ENCODE data around the gene GIGYF2.
"Not testable (repeated sequence)": the region's sequence is repeated elsewhere in the genome, so short reads cannot be mapped to it uniquely, and the experiment has no call there.

The GIGYF2 gene

DNA sequence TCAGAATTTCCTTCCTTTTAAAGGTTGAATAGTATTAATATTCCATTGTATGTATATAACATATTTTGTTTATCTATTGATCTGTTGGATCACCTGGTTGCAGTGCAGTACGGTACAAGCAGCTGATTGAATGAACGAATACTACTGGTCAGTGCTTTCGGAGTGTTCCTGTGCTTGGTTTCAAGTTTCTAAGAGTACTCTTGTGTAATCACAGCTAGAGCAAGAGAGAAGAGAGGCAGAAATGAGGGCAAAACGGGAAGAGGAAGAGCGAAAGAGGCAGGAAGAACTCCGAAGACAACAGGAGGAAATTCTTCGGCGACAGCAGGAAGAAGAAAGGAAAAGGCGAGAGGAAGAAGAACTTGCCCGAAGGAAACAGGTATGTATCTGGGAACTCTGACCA, 119.5 kb downstream of the GIGYF2 start:
- DNase-seq (ENCODE audit: low spot score): no peak

DNA sequence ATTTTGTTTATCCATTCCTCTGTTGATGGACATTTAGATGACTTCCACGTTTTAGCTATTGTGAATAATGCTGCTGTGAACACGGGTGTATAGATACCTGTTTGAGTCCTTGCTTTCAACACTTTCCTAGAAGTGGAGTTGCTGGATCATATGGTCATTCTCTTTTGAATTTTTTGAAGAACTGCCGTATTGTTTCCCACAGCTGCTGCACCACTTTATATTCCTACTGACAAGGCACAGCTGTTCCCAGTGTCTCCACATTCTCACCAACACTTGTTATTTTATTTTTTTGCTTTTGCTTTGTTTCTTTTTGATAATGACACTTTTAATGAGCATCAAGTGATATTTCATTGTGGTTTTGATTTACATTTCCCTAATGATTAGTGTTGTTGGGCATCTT, 120.6 kb downstream of the GIGYF2 start:
- no peak for DNase-seq (ENCODE audit: low spot score)

DNA sequence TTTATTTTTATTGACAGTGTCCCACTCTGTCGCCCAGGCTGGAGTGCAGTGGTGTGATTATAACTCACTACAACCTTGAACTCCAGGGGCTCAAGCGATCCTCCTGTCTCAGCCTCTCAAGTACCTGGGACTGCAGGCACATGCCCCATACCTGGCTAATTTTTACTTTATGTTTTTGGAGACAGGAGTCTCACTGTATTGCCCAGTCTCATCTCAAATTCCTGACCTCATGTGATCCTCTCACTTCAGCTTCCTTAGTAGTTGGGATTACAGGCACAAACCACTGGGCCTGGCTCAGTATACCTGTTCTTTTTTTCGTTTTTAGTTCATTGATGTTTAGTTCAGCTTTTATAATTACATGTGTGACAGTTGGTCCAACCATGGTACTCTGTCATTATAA, 132.9 kb downstream of the GIGYF2 start:
- no peak for DNase-seq (ENCODE audit: low spot score)

DNA sequence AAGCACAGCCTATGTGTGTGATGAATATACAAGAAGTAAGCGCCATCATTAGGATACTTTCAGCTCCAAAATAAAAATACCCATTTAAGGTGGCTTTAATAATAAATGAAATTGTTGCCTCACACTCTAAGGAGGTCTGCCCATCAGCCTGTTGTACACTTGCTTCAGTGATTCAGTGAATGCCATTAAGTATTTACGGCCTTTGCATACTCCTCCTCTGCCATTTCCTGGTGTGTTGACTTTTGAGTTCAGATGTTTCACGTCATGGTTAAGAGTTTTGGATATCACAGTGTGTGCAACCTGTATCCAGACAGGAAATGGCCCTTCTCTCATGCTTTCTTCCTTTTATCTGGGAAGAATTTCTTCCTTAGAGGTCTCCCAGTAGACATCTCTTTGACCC, 134.4 kb downstream of the GIGYF2 start:
- no peak for DNase-seq (ENCODE audit: low spot score)

DNA sequence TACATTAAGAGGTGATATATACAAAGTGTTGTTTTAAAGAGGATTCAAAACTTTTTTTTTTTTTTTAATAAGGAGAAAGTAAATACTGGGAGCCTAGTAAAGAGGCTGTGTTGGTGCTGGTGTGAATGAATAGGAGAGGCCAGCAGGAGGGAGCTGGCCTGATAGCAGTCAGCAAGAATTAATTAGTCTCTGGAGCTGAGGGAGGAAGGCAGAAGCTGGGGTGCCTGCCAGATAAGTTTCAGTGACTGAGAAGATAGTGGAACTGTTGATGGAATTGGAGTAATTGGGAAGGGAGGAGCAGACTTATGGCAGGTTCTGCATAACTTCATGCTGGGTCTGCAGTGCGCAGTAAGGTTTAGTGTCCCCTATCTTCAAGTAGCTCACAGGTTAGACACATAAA, 136.7 kb downstream of the GIGYF2 start:
- no peak for DNase-seq (ENCODE audit: low spot score)

DNA sequence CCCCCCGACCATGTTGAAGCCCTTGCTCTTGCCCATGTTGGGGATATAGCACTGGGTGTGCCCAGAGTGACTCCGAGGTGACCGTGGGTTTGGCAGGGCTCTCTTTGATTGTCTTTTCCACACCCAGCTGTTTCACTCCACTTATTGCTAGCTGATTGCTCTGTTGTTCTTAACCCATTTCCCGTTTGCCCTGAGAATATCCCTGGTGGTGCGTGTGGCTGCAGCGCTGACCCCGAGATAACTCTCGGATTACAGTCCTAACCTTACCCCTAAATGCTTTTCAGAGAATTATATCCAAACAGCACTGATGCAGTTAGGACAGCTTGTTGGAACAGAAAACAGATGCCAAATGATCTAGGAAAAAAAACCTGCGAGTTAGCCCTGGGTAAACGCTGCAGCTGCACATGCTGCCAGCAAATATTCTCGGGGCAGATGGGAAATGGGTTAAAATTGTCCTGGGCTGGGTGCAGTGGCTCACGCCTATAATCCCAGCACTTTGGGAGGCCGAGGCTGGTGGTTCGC, 138.6 kb downstream of the GIGYF2 start:
- no peak for DNase-seq (ENCODE audit: low spot score)

DNA sequence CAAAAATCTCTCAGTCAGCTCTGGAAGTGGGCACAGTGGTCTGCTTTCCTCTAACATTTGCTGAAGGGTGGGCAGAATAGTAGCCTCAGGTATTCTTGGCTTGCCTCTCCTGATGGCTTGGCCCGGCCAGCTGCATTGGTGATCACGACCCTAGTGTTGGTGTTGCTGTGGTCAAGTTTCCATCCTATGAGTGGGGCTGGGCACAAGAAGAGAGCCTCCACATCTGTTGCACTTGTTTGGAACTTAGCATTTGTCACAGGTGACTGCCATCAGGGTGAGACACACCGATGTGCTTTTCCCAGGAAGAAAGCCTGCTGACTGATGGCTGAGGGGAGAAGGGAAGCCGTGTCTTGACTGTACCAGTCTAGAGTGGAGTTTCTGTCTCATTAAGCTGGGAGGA, 139.8 kb downstream of the GIGYF2 start:
- DNase-seq (ENCODE audit: low spot score): no peak

DNA sequence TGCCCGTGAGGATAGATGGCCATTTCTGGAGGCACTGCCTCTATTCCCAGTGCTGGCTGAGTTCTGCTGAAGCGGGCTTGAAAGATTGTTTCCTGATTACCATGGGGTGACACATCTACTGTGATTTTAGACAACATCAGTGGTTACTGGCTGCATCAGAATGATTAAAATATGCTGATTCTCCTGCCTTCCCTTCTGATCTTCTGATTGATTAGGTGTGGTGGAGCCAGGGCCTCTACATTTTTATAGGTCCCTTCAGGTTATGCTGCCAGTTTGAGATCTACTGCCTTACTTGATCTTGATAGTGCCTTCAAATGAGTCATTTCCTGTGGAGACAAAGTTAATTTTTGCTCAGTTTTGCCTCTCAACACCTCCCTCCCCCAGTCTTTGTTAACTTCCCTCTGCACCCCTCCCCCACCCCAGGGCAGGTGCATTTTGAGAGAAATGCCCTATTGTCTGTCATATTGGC, 141.3 kb downstream of the GIGYF2 start:
- no peak for DNase-seq (ENCODE audit: low spot score)

DNA sequence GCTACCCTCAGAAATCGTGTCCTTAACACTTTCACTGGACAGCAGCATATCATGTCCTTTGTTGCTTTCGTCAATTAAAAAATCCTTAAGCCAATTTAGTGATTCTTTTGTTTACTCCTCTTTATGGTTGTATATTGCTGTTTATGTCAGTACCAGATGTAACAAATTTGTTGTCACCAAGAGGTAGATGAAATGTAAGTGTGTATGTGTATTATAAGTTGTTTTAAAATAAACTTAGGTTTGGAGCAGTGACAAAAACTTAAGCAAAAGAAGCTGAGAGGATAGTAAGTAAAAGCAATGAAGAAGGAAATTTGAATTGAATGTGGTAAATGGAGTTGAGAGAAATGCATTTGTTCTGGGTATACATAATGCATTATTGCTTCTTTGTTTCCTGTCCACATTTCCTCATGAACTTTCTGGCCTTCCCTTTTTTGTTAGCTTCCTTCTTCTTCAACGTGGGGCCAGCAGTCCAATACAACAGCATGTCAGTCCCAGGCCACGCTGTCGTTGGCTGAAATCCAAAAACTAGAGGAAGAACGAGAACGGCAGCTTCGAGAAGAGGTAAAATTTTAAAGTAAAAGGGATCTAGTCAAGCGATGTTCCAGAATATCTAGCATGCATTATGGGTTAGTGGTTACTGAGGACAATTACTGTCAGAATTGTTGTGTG, 142.4 kb downstream of the GIGYF2 start:
- DNase-seq (ENCODE audit: low spot score): no peak

DNA sequence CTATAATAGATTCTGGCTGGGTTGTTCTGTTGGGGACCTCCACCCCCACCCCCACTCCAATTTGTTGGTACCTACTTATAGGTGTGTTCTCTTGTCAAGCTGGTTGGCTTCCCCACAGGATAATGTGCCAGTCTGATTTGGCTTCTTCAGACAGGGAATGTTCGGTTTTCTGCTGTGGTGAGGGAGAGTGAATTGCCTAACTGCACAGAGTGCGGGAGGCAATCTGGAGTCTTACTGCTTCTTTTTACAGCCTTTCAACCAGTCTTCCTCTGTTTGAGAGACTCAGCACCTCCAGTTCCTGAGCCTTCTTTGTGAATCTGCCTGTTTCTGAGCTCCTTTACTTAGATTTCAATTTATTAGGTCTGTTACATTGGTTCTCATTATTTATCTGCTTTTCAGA, 145.6 kb downstream of the GIGYF2 start:
- DNase-seq (ENCODE audit: low spot score): no peak

DNA sequence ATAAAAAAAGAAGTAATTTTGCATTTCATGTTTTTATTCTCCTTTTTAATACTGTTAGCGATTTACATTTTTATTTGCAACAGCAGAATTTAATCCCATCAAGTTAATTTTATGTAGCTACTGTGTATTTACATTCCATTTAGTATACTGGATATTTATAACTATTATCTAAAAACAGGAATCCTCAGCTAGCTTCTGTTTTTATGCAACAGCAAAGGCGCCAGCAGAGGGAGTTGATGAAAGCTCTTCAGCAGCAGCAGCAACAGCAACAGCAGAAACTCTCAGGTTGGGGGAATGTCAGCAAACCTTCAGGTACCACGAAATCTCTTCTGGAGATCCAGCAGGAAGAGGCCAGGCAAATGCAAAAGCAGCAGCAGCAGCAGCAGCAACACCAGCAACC, 146.7 kb downstream of the GIGYF2 start:
- no peak for DNase-seq (ENCODE audit: low spot score)

DNA sequence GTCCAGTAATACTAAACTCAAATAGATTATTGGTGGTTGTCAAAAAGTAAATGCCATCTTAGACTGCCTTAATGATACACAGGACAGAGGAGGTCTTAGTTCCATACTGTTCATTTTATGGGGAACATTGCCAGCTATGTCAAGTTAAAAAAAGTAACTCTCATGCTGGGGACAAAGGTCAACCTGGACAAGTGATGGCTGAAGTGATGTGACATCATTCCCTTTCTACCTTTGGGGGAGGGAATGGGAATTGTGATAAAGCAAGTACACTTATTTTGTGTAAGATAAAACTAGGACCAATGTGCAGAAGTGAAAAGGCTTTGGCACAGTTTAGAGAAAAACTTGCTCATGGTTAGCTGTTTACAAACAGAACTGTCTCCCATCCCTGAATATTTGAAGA, 148.9 kb downstream of the GIGYF2 start:
- DNase-seq (ENCODE audit: low spot score): no peak

DNA sequence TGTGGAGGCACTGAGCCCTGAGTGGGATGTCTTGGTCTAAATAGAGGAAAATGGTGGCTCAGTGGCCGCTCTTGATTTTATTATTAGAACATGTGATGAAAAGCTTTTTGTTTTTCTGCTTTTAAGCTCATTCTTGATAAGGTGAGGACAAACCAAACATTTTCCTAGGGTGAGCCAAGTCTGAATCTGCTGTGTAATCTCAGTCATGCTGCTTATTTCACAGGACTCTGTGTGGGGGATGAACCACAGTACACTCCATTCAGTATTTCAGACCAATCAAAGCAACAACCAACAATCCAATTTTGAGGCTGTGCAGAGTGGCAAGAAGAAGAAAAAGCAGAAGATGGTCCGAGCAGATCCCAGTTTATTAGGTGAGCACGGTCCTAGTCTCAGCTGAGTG, 152.9 kb downstream of the GIGYF2 start:
- no peak for DNase-seq (ENCODE audit: low spot score)

DNA sequence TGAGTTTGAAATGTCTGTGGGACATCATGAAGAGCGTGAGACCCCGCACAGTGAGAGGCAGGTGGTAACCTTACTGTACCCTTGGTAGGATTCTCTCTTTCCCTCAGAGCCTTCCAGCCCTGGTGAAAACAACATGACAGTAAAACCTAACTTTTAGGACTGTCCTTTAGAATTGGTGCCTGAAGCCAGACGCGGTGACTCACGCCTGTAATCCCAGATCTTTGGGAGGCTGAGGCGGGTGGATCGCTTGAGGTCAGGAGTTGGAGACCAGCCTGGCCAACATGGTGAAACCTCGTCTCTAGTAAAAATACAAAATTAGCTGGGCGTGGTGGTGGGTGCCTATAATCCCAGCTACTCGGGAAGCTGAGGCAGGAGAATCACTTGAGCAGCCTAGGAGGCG, 154.9 kb downstream of the GIGYF2 start:
- not testable (repeated sequence) for DNase-seq (ENCODE audit: low spot score)

DNA sequence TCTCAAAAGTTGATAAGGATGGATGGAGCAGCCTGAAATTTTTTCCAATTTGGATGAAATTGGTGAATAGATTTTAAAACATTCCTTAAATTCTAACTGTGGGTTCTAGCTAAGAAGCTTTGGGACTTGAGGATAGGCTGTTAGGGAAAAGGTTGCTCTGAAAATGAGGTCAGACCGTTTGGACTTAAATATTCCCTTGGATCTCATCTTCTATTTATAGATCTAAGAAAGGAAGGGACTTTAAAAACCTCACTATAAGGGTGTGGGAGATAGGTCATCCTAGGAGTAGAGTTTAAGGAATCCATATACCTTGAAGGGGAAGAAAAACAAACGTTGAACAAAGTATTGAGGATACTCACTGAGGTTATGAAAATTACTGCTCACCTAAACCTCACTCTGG, 155.5 kb downstream of the GIGYF2 start:
- no peak for DNase-seq (ENCODE audit: low spot score)

DNA sequence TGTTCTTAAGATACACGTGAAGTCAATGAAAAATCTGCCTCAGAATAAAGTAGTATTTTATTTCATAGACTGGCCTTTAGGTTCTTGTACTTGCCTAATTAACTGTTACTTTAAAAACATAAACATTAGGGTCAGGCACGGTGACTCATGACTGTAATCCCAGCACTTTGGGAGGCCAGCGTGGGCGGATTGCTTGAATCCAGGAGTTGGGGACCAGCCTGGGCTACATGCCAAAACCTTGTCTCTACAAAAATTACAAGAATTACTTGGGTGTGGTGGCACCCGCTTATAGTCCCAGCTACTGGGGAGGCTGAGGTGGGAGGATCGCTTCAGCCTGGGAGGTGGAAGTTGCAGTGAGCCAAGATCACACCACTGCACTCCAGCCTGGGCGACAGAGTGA, 157.0 kb downstream of the GIGYF2 start:
- DNase-seq (ENCODE audit: low spot score): no peak

DNA sequence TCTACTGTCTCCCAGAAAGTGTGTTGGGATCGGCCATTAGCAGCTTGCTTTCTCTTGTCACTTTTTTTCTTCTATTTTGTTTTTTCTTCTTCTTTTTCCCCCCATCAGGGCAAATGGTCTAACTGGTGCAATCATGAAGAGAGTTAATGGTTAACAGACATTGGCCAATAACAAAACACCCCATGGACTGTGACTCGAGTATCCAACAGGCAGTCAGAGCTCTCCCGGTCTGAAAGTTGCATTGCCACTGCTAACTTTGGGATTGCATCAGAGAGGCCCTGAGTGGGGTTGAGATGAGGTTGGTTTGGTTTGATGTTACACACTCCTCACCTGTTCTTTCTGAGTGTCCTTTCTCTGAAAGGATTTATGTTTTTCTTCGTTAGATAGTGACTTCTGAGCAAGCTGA, 160.0 kb downstream of the GIGYF2 start:
- DNase-seq (ENCODE audit: low spot score): no peak

DNA sequence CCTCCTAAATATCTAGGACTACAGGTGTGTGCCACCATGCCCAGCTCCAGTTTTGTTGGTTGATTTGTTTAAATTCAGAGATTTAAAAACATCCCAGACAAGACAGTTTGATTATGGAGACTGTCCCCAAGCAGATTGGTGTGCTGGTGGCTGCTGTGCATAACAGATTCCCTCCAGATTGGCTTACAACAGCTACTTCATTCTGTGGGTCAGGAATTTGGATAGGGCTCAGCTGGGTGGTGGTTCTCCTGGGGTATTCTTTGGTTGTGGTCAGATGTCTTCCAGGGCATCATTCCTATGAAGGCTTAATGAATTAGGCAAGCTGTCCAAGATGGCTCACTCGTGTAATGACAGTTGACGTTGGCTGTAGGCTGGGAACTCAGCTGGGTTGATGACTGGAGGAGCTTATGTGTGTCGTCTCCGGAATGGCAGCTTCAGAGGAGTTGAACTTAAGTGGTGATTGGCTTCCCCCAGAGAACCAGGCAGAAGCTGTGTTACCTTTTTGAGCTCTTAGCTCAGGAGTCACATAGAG, 162.3 kb downstream of the GIGYF2 start:
- no peak for DNase-seq (ENCODE audit: low spot score)

DNA sequence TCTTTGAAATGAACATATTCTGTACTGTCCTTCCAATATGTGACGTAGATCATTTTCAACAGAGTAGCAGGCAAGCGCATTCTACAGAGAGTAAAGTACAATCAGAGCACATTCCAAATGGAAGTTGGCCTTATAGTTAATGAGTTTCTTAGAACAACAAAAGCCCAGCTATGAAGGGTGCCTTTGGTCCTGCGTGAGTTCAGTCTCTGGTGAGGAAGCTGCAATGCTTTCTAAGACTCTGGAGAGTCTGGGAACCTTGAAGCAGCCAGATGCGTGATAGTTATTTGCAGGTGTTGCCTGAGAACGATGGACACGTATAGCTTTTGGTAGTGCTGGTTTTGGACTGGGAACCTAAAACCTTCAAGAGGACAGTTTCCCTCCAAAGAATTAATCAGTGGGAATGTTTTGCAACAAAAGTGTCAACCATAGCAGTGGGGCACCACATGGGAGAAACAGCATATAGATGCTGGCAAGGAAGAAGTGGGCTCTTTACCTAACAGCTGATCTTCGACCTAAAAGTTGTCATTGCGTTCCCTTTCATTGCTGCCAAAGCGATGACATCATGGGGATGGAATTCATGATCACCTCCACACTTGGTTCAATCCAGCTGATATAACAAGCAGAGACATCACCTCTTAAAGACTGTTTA, 163.6 kb downstream of the GIGYF2 start:
- no peak for DNase-seq (ENCODE audit: low spot score)

DNA sequence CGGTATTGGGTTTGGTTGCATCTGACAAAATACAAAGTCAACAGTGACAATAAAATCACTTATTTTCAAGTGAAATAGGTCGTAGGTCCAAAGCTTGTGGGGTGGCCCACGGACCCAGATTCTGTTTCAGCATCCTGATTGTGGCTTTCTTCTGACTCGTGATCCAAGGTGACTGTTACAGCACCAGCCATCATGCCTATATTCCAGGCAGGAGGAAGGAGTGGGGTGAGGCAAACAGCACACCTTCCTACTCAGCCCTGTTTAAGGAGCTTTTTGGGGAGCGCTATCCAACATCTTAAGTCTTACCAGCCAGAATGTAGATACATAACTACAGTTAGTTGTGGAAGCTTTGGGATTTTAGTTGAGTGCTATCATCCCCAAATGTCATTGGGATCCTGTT, 164.2 kb downstream of the GIGYF2 start:
- no peak for DNase-seq (ENCODE audit: low spot score)

DNA sequence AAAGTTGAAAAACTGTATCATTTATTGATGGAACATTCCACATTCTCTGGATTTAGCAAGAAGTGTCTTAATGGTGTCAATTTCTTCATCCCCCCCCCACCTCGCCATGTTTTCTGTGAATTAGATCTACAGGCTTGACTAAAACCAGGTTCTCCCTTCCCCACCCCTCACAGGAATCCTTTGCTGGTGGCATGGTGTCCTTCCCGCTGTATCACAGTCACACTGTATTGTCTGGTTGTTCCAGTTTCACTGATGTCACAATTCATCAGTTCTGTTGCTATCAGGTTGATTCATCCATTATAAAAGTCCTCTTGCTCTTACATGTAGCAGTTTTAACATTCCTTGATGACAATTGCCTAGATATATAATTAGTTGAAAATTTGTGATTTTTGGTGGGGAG, 166.9 kb downstream of the GIGYF2 start:
- DNase-seq (ENCODE audit: low spot score): no peak

DNA sequence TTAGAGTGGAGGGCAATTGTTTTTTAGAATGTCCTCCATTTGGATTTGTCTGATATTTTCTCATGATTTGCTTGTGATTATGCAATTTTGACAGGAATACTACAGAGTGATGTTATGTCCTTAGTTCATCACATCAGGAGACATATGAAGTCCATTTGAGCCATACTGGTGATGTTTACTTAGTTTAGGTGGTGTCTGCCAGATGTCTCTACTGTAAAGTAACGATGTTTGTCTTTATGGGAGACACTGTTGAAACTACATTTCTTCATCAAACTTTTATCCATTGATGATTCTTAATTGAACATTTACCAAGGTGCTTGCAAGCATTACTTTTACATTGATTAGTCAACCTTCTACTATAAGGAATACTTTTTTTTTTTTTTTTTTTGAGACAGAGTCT, 168.0 kb downstream of the GIGYF2 start:
- no peak for DNase-seq (ENCODE audit: low spot score)

DNA sequence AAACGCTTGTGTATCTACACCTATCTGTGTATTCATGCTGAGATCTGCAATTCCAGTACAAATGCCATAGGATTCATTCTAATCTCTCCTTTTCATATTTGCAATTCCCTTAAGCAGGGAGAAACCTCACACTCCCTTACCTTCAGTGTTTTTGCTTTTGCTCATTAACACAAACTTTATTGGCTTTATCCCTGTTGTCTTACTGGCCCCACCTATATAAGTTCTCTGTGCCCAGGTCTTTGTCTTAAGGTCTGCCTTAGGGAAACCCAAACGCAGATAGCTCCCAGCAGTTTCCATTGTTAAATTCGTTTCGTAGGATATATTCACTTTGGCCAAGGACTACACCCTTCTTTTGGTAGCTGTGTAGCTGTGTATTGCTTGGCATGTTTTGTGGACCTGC, 169.0 kb downstream of the GIGYF2 start:
- DNase-seq (ENCODE audit: low spot score): no peak

Data from HuH-7.5 (cell line).